SK-N-SH (cell line): ENCODE measurements around the gene PCDHGA4. TPM values are rescaled to one million over a fixed set of nuclear protein-coding genes. Genes with fewer than 3 reads are reported as not detected.
A peak's percentile ranks its signal among the peaks of the same experiment; 100 is the strongest.

Experiments
- CTCF ChIA-PET: fragments of 300-600, 350-600 bp; formaldehyde crosslinking; extraction: SDS; loops from one replicate; lab custom pipeline; 2021; lab: Yijun Ruan, JAX
- POLR2A ChIA-PET: fragments of 350-600 bp; sonication (Branson Sonifier 250); formaldehyde crosslinking; extraction: SDS; loops from one replicate; lab custom pipeline; 2020; ENCODE audit warnings: antibody characterized with exemption, inconsistent platforms; lab: Yijun Ruan, JAX
- DNase-seq: peaks from one replicate; pipeline ENCODE4 v3.0.0; 2012
- H2AFZ ChIP-seq: fragments of 200-600 bp; sonication (generic); 2 replicates; pipeline ENCODE4 v1.8.1; 2016; ENCODE audit warnings: antibody characterized with exemption, mild to moderate bottlenecking, low read depth
- H3F3A ChIP-seq: fragments of 200-600 bp; sonication (generic); replicated peaks from 2 replicates; pipeline ENCODE3; 2016; ENCODE audit warnings: antibody characterized with exemption, mild to moderate bottlenecking; ENCODE audit not compliant: insufficient read depth
- H3K27ac ChIP-seq, 2 experiments: fragments of 200-500 bp in 1 of 2; fragments of 200-600 bp in 1 of 2; sonication (Bioruptor generic) in 1 of 2; sonication (generic), shearing (Covaris generic) in 1 of 2; 2 replicates each; pipeline versions ENCODE4 v1.5.1 to v1.6.1; 2014 to 2016; ENCODE audit warnings: low read depth in 2 of 2, inconsistent platforms in 1 of 2, low read length in 1 of 2, mild to moderate bottlenecking in 1 of 2, mixed read lengths in 1 of 2
- H3K27me3 ChIP-seq: fragments of 200-600 bp; sonication (generic), shearing (Covaris generic); 2 replicates; pipeline ENCODE4 v1.6.1; 2016; ENCODE audit warnings: mixed run types; ENCODE audit not compliant: insufficient read depth
- H3K36me3 ChIP-seq, 2 experiments: fragments of 200-500 bp in 1 of 2; fragments of 200-600 bp in 1 of 2; sonication (Bioruptor generic) in 1 of 2; sonication (generic) in 1 of 2; replicated peaks in 1 of 2; 2 replicates each; pipeline versions ENCODE3 to v1.5.1; 2014 to 2016; ENCODE audit warnings: low read length in 1 of 2, mild to moderate bottlenecking in 1 of 2; ENCODE audit not compliant: insufficient read depth in 2 of 2, control insufficient read depth in 1 of 2
- H3K4me1 ChIP-seq, 2 experiments: fragments of 200-500 bp in 1 of 2; fragments of 200-600 bp in 1 of 2; sonication (Bioruptor generic) in 1 of 2; sonication (generic), shearing (Covaris generic) in 1 of 2; 2 replicates each; pipeline versions ENCODE4 v1.5.1 to v1.6.1; 2014 to 2016; ENCODE audit warnings: low read depth in 1 of 2, low read length in 1 of 2, mixed run types in 1 of 2; ENCODE audit not compliant: insufficient read depth in 2 of 2, control insufficient read depth in 1 of 2
- H3K4me2 ChIP-seq: fragments of 200-600 bp; sonication (generic), shearing (Covaris generic); 2 replicates; pipeline ENCODE4 v1.6.1; 2017; ENCODE audit warnings: mixed run types
- H3K4me3 ChIP-seq, 2 experiments: fragments of 200-500 bp in 1 of 2; fragments of 200-600 bp in 1 of 2; sonication (Bioruptor generic) in 1 of 2; sonication (generic), shearing (Covaris generic) in 1 of 2; 2 replicates each; pipeline versions ENCODE4 v1.5.1 to v1.8.1; 2014 to 2016; ENCODE audit warnings: low read depth in 2 of 2, inconsistent platforms in 1 of 2, low read length in 1 of 2, mild to moderate bottlenecking in 1 of 2, mixed read lengths in 1 of 2, moderate library complexity in 1 of 2
- H3K79me2 ChIP-seq: fragments of 200-600 bp; sonication (generic); 2 replicates; pipeline ENCODE4 v1.8.1; 2017; ENCODE audit warnings: mild to moderate bottlenecking; ENCODE audit not compliant: insufficient read depth
- H3K9ac ChIP-seq: fragments of 200-600 bp; sonication (generic); 2 replicates; pipeline ENCODE4 v1.6.1; 2017; ENCODE audit warnings: mixed run types
- H3K9me2 ChIP-seq: fragments of 200-600 bp; sonication (generic); 2 replicates; pipeline ENCODE4 v1.6.1; 2017; ENCODE audit warnings: mixed run types
- H3K9me3 ChIP-seq: fragments of 200-600 bp; sonication (generic); 2 replicates; pipeline ENCODE4 v1.6.1; 2017; ENCODE audit warnings: mixed run types, mild to moderate bottlenecking, moderate library complexity
- H4K20me1 ChIP-seq: fragments of 200-600 bp; sonication (generic); 2 replicates; pipeline ENCODE4 v1.6.1; 2017; ENCODE audit warnings: mild to moderate bottlenecking, mixed run types; ENCODE audit not compliant: insufficient read depth
- CHD2 ChIP-seq: fragments of 150-350 bp; IDR thresholded peaks from 2 replicates; pipeline ENCODE4 v1.6.1; 2018; ENCODE audit warnings: low read length; ENCODE audit not compliant: partially characterized antibody
- EZH2phosphoT487 ChIP-seq: fragments of 200-600 bp; sonication (generic); IDR thresholded peaks from 2 replicates; pipeline ENCODE4 v1.6.1; 2017; ENCODE audit warnings: low read depth, mixed run types, mild to moderate bottlenecking, antibody characterized with exemption, moderate library complexity, borderline replicate concordance
- FOXJ3 ChIP-seq: sonication (generic); formaldehyde crosslinking; IDR thresholded peaks from 2 replicates; pipeline ENCODE4 v1.5.1; 2020; ENCODE audit warnings: mild to moderate bottlenecking, missing genetic modification reagents
- MXI1 ChIP-seq: IDR thresholded peaks from 2 replicates; pipeline ENCODE4 v1.6.1; 2012; ENCODE audit warnings: mild to moderate bottlenecking, low read depth, low read length, improper control_type of control experiment
- NFIC ChIP-seq: IDR thresholded peaks from 2 replicates; pipeline ENCODE4 v1.4.0; 2012; ENCODE audit warnings: borderline replicate concordance
- NRF1 ChIP-seq: IDR thresholded peaks from 2 replicates; pipeline ENCODE4 v1.6.1; 2012; ENCODE audit warnings: low read depth, mild to moderate bottlenecking, low read length
- RAD21 ChIP-seq: IDR thresholded peaks from 2 replicates; pipeline ENCODE4 v1.6.1; 2012; ENCODE audit warnings: mild to moderate bottlenecking, low read length
- RFX5 ChIP-seq: IDR thresholded peaks from 2 replicates; pipeline ENCODE4 v1.6.1; 2012; ENCODE audit warnings: mild to moderate bottlenecking, improper control_type of control experiment, low read length
- TEAD4 ChIP-seq: IDR thresholded peaks from 2 replicates; pipeline ENCODE4 v1.4.0; 2012; ENCODE audit warnings: mild to moderate bottlenecking, borderline replicate concordance; ENCODE audit not compliant: insufficient read depth
- WGBS: methylation state at CpG from one replicate; pipeline ENCODE4 v1.1.6; 2017; ENCODE audit warnings: low lambda C conversion rate; 5-methylcytosine and 5-hydroxymethylcytosine counted together
- polyA plus RNA-seq, 3 experiments: library from polyadenylated mRNA; depleted of rRNA; stranded (reverse); fragments of >200 nt; gene quantifications; 2 replicates each; pipeline ENCODE4 v1.2.3, GENCODE V29; 2012
- TF ChIP-seq, protein P1 (sequence below): IDR thresholded peaks from 2 replicates; pipeline ENCODE4 v1.4.0; 2012; ENCODE audit warnings: low read depth, borderline replicate concordance
- TF ChIP-seq, protein P2 (sequence below): fragments of 200-600 bp; sonication (generic); IDR thresholded peaks from 2 replicates; pipeline ENCODE4 v1.6.1; 2017; ENCODE audit warnings: antibody characterized with exemption, mild to moderate bottlenecking, moderate library complexity

PCDHGA4 gene
- polyA plus RNA-seq, 1 of the 3 experiments (the other 2 are of a cell fraction), result 2.2 TPM

DNA sequence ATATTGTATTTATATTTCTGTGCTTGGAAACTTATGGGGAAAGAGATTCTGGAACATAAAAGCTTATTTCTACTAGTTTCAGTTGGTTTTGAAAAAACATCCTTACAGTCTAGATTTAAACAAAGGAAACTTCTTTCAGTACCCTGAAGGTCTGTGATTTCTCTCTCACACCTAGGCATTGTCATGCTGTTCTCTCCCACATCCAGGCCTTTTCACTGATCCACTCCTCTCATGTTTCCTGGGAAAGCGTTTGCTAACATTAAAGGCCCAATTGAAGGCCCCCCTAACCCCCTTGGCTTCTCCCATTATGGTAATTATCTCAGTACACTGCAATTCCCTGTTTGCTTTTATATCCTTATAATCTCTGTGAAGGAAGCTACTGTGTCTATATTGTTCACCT, 12.0 kb upstream of the PCDHGA4 start (continued):
- TF ChIP-seq, protein P1, sequence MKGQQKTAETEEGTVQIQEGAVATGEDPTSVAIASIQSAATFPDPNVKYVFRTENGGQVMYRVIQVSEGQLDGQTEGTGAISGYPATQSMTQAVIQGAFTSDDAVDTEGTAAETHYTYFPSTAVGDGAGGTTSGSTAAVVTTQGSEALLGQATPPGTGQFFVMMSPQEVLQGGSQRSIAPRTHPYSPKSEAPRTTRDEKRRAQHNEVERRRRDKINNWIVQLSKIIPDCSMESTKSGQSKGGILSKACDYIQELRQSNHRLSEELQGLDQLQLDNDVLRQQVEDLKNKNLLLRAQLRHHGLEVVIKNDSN, result no peak
- TF ChIP-seq RFX5 (no peak), NFIC (no peak), CHD2 (no peak), NRF1 (no peak), FOXJ3 (CRISPR knock-in tag) (no peak), MXI1 (no peak), EZH2phosphoT487 (no peak), TEAD4 (no peak)
- TF ChIP-seq, protein P2, sequence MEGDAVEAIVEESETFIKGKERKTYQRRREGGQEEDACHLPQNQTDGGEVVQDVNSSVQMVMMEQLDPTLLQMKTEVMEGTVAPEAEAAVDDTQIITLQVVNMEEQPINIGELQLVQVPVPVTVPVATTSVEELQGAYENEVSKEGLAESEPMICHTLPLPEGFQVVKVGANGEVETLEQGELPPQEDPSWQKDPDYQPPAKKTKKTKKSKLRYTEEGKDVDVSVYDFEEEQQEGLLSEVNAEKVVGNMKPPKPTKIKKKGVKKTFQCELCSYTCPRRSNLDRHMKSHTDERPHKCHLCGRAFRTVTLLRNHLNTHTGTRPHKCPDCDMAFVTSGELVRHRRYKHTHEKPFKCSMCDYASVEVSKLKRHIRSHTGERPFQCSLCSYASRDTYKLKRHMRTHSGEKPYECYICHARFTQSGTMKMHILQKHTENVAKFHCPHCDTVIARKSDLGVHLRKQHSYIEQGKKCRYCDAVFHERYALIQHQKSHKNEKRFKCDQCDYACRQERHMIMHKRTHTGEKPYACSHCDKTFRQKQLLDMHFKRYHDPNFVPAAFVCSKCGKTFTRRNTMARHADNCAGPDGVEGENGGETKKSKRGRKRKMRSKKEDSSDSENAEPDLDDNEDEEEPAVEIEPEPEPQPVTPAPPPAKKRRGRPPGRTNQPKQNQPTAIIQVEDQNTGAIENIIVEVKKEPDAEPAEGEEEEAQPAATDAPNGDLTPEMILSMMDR, result no peak

DNA sequence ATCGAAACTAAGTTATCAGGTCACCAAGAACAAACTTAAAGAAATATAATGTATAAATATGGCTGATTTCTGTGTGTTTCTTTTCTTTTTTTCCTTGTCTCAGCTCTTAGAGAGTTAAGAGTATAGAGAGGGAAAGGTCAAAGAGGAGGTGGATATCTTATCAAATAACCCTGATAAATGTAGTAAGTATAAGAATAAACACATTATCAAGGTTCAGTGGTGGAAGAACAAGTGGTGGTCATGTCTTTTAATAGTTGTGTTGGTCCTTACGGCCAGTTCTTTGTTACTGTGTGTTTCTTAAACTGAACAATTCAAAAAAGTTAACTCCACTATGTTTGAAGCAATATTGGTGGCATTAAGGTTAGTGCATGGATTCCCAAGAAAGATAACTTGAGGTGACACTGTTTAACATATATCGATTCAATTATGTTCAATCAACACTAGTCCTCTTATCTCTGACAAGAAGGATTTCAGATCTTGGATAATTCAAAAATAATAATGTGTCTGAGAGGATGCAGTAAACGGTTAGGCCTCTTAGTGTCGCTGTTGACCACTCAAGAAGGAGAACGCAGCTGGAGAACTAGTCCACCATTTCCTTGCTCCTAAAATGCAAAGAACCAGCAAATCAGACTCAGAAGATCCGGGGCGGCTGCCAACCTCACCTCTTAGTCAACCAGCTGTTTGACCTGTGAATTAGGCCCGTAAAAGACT, 11.4 kb upstream of the PCDHGA4 start, which contains the start of gene PCDHGA3:
Gene PCDHGA3, plus strand, starts transcription at position 588 of the 711 bp plus-strand sequence. CDS start 205 bp downstream, outside the sequence.
- no peaks in the 10 kb centered on the region for H3K36me3 ChIP-seq
- H3K9ac ChIP-seq, result no peak within 1 kb of the TSS
- no peaks in the 10 kb centered on the region for H3K79me2 ChIP-seq
- H3K9me3 ChIP-seq, result no peaks in the 10 kb centered on the region
- H3K4me2 ChIP-seq, result no peak within 1 kb of the TSS
- no peaks in the 10 kb centered on the region for H3K27me3 ChIP-seq
- no peaks in the 10 kb centered on the region for H3K9me2 ChIP-seq
- H3K27ac ChIP-seq, result no peak within 1 kb of the TSS
- H3K4me1 ChIP-seq, result no peaks in the 10 kb centered on the region
- ChIA-PET POLR2A (no interaction called here), CTCF (interaction anchor here (0.7 to 2.0 kb wide), 5 partner anchors 13 to 221 kb away, joined by 3 to 8 read pairs (median 3); partner anchors contain the start of genes PCDHGA1 and PCDHGB7)
- WGBS, result 13% methylated on average over 9 of the region's 9 CpGs
- peak within 1 kb of the TSS; percentile 50; the same call in 1 of the 2 replicates for H2AFZ ChIP-seq
- TF ChIP-seq, protein P2, result peak; percentile 46
- peak; percentile 21; the same call in 1 of the 2 replicates for TF ChIP-seq RAD21
- TF ChIP-seq EZH2phosphoT487, result no peak
- H4K20me1 ChIP-seq, result no peaks in the 10 kb centered on the region
- no peak within 1 kb of the TSS; a peak in 1 of 4 replicates for H3K4me3 ChIP-seq
- no peaks in the 10 kb centered on the region for H3F3A ChIP-seq
- DNase-seq, result no peak
